Activated CD4-positive, alpha-beta T cell treated with anti-CD3 and anti-CD28 coated beads, Interleukin-2, amount 50 U/mL, for 48 hours (primary cell): ENCODE measurements around the gene SMOC2.

Experiments
- DNase-seq, 2 experiments: peaks; one replicate each; pipeline ENCODE4 v3.0.0-alpha.2; 2020

Gene SMOC2

DNA sequence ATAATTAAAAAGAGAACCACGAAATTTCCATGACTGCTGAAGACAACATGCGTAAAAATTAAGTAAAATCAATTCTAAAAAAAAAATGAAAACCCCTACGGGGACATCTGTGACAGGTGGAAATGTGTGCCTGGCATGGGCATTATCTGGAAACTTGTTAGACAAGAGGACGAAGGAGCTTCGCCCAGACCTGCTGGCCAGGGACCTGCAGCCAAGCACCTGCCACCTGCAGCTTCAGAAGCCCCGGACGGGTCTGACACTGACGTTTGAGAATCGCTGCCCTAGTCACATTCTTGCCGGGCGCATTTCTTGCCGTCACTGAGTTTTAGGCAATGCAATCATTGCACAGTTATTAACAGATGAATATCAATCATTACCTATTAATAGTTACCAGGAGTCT is 140.3 kb downstream of the SMOC2 start:
- no peak for DNase-seq

GRCh38 chr6:168581706-168582105 is 140.7 kb downstream of the SMOC2 start:
- no peak for DNase-seq

GRCh38 chr6:168582571-168582981 is 141.6 kb downstream of the SMOC2 start:
- DNase-seq = no peak

DNA sequence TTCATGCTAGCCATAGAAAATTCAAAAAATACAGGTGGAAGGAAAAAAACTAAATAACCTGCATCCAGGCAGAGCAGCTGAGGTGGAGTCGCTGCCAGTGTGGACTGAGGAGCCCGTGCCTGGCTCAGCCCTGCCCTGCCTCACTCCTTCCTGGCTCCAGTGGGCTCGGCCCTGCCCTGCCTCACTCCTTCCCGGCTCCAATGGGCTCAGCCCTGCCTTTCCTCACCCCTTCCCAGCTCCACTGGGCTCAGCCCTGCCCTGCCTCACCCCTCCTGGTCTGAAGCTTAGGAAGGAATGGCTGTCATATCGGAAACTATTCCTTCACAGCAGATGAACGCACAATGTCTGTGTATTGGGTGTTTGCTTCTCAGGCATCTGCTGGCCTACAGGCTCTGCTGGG is 142.1 kb downstream of the SMOC2 start:
- no peak for DNase-seq

- DNase-seq = no peak
Measured at GRCh38 chr6:168583821-168584220, 142.8 kb downstream of the SMOC2 start.

GRCh38 chr6:168584249-168584648 is 143.3 kb downstream of the SMOC2 start:
- no peak for DNase-seq

DNA sequence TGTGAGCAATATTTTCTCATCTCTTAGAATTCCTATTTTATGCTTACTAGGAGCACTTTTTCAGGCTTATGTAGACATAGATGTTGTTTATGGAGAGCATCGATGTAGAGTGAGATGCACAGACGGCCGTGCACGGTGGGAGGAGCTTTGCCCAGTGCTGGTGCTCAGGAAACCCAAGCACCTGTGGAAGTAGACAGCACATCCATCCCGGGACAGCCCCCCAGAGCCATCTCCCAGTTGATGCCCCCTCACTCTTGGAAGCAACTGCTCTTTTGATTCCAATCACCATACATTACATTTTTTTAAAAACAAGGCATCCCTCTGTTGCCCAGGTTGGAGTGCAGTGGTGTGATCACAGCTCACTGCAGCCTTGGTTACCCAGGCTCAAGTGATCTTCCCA is 143.7 kb downstream of the SMOC2 start:
- no peak for DNase-seq

DNA sequence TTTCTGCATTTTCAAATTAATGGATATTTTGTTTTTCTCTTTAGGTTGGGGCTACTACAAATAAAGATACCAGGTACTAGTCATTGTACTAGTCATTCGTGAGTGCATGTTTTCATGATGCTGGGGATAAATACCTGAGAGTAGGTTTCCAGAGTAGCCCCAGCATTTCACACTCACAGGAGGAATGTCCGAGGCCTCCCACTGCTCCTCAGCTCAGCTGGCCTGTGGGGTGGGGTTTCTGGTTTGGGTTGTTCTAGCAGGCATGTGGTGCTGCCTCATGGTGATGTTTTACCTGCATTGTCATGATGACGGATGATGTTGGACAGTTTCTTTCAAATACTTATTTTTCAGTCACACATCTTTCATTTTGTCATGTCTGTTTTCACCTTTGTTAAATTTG is 144.5 kb downstream of the SMOC2 start:
- DNase-seq = no peak

DNA sequence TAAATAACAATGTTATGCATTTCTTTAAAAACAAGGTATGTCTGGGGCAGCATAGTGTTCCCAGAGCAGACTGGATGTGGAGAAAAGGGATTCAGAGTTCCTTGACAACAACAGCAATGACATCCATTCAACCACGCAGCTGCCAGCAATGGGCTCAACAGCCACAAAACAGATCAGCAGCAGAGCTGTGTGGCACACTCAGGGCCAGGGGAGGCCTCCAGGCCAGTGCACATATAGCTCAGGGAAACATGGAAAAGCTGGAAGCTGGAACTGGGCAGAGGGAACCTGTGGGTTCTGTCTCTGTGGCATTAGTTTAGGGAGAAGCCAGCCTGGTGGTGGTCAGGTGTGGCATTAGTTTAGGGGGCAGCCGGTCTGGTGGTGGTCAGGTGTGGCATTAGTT is 148.3 kb downstream of the SMOC2 start:
- DNase-seq = no peak

GRCh38 chr6:168590406-168590805 is 149.4 kb downstream of the SMOC2 start:
- DNase-seq = no peak

DNA sequence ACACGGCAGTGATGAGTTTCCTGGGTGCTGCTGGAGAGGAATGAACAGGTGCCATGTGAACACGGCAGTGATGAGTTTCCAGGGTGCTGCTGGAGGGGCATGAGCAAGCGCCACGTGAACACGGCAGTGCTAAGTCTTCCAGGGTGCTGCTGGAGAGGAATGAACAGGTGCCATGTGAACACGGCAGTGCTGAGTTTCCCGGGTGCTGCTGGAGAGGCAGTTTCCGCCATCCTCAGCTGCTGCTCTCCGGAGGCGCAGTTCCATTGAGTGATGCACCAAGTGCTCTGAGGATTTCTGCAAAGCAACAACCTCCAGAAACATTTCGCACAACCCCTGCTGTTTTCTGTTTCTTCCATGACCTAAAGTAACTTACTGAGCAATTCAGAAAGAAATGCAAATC is 155.4 kb downstream of the SMOC2 start:
- DNase-seq = no peak

GRCh38 chr6:168597471-168597875 is 156.5 kb downstream of the SMOC2 start:
- no peak for DNase-seq

GRCh38 chr6:168598251-168599117 is 157.5 kb downstream of the SMOC2 start:
- no peak for DNase-seq

- no peak for DNase-seq
Measured at GRCh38 chr6:168599118-168599494, 158.1 kb downstream of the SMOC2 start.

DNA sequence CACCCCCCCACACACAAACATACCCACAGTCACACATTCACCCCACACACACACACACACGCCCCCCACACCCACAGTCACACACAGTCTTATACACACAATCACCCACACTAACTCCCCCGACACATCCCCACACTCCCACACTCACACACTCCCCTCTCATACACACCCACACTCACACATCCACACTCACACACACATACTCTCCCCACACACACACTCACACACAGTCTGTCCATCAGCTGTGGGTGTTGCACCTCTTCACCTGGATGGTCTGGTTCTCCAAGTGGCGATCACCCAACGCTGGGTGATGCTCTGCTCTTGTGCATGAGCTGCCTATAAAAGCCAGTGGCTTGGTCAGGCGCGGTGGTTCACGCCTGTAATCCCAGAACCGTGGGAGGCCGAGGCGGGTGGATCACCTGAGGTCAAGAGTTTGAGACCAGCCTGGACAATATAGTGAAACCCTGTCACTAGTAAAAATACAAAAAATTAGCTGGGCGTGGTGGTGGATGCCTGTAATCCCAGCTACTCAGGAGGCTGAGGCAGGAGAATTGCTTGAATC is 158.9 kb downstream of the SMOC2 start:
- DNase-seq = no peak

GRCh38 chr6:168600381-168600780 is 159.4 kb downstream of the SMOC2 start:
- no peak for DNase-seq

DNA sequence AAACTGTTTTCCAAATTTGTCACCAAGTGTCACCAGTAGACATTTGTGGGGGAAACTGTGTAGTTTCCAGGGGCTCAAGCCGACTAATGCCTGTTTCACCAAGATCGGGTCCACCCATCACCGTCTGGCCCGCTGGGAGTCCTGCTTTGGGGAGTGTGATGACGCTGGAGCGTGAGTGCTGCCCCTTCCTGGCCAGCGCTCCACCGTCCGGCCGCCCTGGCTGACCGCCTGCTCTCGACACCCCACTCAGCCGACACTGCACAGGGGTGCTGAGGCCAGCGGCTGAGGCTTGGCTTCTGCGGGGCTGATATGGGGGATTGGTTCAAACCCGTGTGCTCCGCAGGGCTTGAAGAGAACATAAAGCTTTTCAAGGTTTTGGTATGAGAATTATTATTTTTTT is 160.1 kb downstream of the SMOC2 start:
- no peak for DNase-seq

DNA sequence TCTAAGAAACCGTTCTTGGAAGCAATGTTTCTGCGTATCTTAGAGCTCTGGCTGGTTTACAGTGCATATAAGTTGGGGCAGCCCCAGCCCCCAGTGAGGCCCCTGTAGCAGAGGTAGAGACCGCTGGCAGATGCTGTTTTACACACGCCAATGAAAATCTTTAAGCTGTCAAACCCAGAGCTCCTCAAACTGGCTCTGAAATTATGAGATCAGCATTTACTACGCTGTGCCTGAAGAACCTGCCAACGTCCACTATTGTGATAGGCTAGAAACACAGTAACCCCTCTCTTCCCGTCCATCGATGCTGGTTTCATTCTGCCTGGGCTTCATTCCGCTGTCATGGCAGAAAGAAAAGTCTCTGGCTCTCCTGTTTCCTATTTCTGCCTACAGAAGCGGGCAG is 160.6 kb downstream of the SMOC2 start:
- DNase-seq = no peak

DNA sequence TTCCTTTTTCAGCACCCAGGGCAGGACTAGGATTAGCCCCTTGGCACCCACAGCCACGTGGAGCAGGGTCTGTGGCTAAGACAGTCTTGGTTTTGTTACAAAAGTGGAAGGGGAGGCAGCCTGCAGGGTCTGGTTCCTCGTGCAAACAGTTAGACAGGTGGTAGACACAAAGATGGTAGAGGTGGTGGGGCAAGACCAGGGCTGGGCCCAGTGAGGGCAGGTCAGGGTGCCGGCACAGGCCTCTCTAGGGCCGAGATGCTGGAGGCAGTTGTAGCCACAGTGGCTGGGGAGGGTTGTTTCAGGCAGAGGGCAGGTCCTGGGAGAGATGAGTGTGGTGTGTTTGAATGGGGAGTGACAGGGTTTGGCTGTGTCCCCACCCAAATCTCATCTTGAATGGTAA is 161.6 kb downstream of the SMOC2 start:
- DNase-seq = no peak

DNA sequence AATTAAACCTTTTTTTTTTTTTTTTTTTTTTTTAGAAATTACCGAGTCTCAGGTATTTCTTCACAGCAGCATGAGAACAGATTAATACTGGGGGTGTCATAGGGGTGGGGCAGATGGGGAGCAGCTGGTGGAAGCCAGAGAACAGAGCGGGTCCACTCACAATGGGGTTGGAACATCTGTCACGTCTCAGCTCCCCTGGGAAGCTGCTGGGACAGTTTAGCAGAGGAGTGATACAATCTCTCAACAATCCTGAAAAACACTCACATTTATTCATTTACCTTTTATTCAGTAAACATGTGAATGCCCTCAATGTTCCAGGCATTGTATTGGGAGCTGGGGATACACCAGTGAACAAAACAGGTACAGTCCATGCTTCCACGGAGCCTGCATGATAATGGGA is 162.2 kb downstream of the SMOC2 start:
- no peak for DNase-seq

DNA sequence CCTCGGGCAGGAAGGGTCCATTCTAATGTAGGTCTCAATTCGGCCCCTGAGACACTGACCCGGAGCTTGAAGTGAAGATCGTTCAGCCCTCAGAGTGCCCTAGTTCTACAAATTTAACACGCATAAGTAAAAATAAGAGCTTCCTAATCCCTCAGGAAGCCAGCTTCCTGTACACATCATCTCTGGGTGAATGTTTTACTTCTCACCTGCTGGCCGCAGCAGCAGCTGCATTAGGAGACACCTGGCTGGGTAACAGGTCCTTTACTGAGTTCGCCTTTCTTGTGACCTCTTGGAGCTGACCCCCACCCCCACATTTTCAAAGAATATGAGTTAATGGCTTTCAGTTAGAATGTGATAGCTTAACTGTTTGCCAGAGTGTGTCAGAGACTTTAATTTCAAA is 165.0 kb downstream of the SMOC2 start:
- no peak for DNase-seq

DNA sequence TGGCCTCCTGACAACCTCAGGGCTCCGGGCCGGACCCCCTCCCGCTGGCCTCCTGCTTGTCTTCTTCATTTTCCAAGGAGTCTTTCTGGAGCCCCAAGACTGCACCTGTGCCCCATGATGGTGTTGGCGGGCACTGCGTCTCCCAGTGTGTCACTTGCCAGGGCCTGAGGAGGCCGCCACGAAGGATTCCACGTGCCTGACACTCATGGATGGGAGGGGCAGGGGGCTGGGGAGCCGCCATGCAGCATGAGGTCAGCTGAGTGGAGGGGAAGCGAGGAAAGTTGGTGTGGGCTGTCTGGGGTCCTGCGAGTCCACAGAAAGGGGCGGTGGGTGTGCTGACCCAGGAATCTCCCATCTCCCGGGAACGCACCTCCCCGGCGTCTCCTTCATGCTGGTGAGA is 165.7 kb downstream of the SMOC2 start:
- no peak for DNase-seq

DNA sequence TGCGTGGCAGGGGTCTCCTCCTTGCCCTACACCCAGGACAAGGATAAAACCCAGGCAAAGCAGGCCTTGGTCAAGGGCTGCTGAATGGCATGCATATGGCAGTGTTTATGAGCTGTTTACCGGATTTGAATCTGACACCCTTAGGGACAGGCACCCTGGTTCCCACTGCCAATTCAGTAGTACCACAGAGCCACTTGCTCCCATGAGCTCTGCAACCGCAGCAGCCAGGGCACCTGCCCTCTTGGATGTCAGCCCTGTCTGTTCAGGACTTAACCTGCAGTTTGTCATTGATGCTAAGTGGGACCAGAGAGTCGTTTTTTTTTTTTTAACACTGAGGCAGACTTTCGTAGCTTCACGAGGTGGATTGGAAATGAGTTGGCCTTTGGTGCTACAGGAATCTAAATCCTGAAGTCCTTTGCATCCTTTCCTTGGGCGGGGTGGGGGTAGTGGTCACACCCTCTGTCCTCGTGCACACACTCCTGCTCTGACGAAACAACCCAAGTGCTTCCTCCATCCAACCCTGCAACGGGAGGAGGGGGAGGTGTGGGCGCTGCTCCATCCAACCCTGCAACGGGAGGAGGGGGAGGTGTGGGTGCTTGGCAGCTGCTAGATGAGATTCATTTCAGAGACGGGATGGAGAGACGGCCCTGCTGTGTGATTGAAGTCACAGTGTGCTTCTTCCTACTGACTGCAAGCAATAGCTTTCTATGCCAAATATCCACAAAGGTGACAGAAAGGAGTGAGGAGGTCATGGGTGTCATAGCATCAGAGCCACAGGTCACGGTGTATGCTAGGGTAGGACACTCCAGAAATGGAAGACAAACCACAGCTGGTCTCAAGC is 166.5 kb downstream of the SMOC2 start:
- DNase-seq = no peak

DNA sequence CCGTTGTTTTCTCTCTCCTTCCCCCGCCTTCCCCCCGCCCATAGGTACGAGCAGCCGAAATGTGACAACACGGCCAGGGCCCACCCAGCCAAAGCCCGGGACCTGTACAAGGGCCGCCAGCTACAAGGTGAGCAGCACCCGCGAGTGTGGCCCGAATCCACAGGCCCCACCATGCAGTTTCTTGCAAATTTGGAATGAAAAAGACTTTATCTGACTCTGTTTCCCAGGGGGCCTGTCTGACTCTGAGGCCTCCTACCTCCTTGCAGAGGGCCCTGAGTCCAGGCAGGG is 167.1 kb downstream of the SMOC2 start:
- DNase-seq = no peak
